SK-N-SH (cell line): ENCODE data around the gene LCN9. TPM values are rescaled to one million over a fixed set of nuclear protein-coding genes. Genes with fewer than 3 reads are reported as not detected.

Experiments
- CTCF ChIA-PET: fragments of 300-600, 350-600 bp; formaldehyde crosslinking; extraction: SDS; loops from one replicate; lab custom pipeline; 2021; lab: Yijun Ruan, JAX
- POLR2A ChIA-PET: fragments of 350-600 bp; sonication (Branson Sonifier 250); formaldehyde crosslinking; extraction: SDS; loops from one replicate; lab custom pipeline; 2020; ENCODE audit warnings: antibody characterized with exemption, inconsistent platforms; lab: Yijun Ruan, JAX
- DNase-seq: peaks from one replicate; pipeline ENCODE4 v3.0.0; 2012
- H2AFZ ChIP-seq: fragments of 200-600 bp; sonication (generic); 2 replicates; pipeline ENCODE4 v1.8.1; 2016; ENCODE audit warnings: antibody characterized with exemption, mild to moderate bottlenecking, low read depth
- H3F3A ChIP-seq: fragments of 200-600 bp; sonication (generic); replicated peaks from 2 replicates; pipeline ENCODE3; 2016; ENCODE audit warnings: antibody characterized with exemption, mild to moderate bottlenecking; ENCODE audit not compliant: insufficient read depth
- H3K27ac ChIP-seq, 2 experiments: fragments of 200-500 bp in 1 of 2; fragments of 200-600 bp in 1 of 2; sonication (Bioruptor generic) in 1 of 2; sonication (generic), shearing (Covaris generic) in 1 of 2; 2 replicates each; pipeline versions ENCODE4 v1.5.1 to v1.6.1; 2014 to 2016; ENCODE audit warnings: low read depth in 2 of 2, inconsistent platforms in 1 of 2, low read length in 1 of 2, mild to moderate bottlenecking in 1 of 2, mixed read lengths in 1 of 2
- H3K27me3 ChIP-seq: fragments of 200-600 bp; sonication (generic), shearing (Covaris generic); 2 replicates; pipeline ENCODE4 v1.6.1; 2016; ENCODE audit warnings: mixed run types; ENCODE audit not compliant: insufficient read depth
- H3K36me3 ChIP-seq, 2 experiments: fragments of 200-500 bp in 1 of 2; fragments of 200-600 bp in 1 of 2; sonication (Bioruptor generic) in 1 of 2; sonication (generic) in 1 of 2; replicated peaks in 1 of 2; 2 replicates each; pipeline versions ENCODE3 to v1.5.1; 2014 to 2016; ENCODE audit warnings: low read length in 1 of 2, mild to moderate bottlenecking in 1 of 2; ENCODE audit not compliant: insufficient read depth in 2 of 2, control insufficient read depth in 1 of 2
- H3K4me1 ChIP-seq, 2 experiments: fragments of 200-500 bp in 1 of 2; fragments of 200-600 bp in 1 of 2; sonication (Bioruptor generic) in 1 of 2; sonication (generic), shearing (Covaris generic) in 1 of 2; 2 replicates each; pipeline versions ENCODE4 v1.5.1 to v1.6.1; 2014 to 2016; ENCODE audit warnings: low read depth in 1 of 2, low read length in 1 of 2, mixed run types in 1 of 2; ENCODE audit not compliant: insufficient read depth in 2 of 2, control insufficient read depth in 1 of 2
- H3K4me2 ChIP-seq: fragments of 200-600 bp; sonication (generic), shearing (Covaris generic); 2 replicates; pipeline ENCODE4 v1.6.1; 2017; ENCODE audit warnings: mixed run types
- H3K4me3 ChIP-seq, 2 experiments: fragments of 200-500 bp in 1 of 2; fragments of 200-600 bp in 1 of 2; sonication (Bioruptor generic) in 1 of 2; sonication (generic), shearing (Covaris generic) in 1 of 2; 2 replicates each; pipeline versions ENCODE4 v1.5.1 to v1.8.1; 2014 to 2016; ENCODE audit warnings: low read depth in 2 of 2, inconsistent platforms in 1 of 2, low read length in 1 of 2, mild to moderate bottlenecking in 1 of 2, mixed read lengths in 1 of 2, moderate library complexity in 1 of 2
- H3K79me2 ChIP-seq: fragments of 200-600 bp; sonication (generic); 2 replicates; pipeline ENCODE4 v1.8.1; 2017; ENCODE audit warnings: mild to moderate bottlenecking; ENCODE audit not compliant: insufficient read depth
- H3K9ac ChIP-seq: fragments of 200-600 bp; sonication (generic); 2 replicates; pipeline ENCODE4 v1.6.1; 2017; ENCODE audit warnings: mixed run types
- H3K9me2 ChIP-seq: fragments of 200-600 bp; sonication (generic); 2 replicates; pipeline ENCODE4 v1.6.1; 2017; ENCODE audit warnings: mixed run types
- H3K9me3 ChIP-seq: fragments of 200-600 bp; sonication (generic); 2 replicates; pipeline ENCODE4 v1.6.1; 2017; ENCODE audit warnings: mixed run types, mild to moderate bottlenecking, moderate library complexity
- H4K20me1 ChIP-seq: fragments of 200-600 bp; sonication (generic); 2 replicates; pipeline ENCODE4 v1.6.1; 2017; ENCODE audit warnings: mild to moderate bottlenecking, mixed run types; ENCODE audit not compliant: insufficient read depth
- CHD2 ChIP-seq: fragments of 150-350 bp; IDR thresholded peaks from 2 replicates; pipeline ENCODE4 v1.6.1; 2018; ENCODE audit warnings: low read length; ENCODE audit not compliant: partially characterized antibody
- ELF1 ChIP-seq: IDR thresholded peaks from 2 replicates; pipeline ENCODE4 v1.4.0; 2012
- EP300 ChIP-seq, 2 experiments: IDR thresholded peaks; 2 replicates each; pipeline versions ENCODE4 v1.4.0 to v1.6.1; 2012; ENCODE audit warnings: borderline replicate concordance in 1 of 2, low read depth in 1 of 2, low read length in 1 of 2
- FOSL2 ChIP-seq: IDR thresholded peaks from 2 replicates; pipeline ENCODE4 v1.4.0; 2012; ENCODE audit warnings: low read depth, mild to moderate bottlenecking, moderate library complexity, borderline replicate concordance
- FOXJ3 ChIP-seq: sonication (generic); formaldehyde crosslinking; IDR thresholded peaks from 2 replicates; pipeline ENCODE4 v1.5.1; 2020; ENCODE audit warnings: mild to moderate bottlenecking, missing genetic modification reagents
- MEF2A ChIP-seq: IDR thresholded peaks from 2 replicates; pipeline ENCODE4 v1.4.0; 2012; ENCODE audit warnings: low read depth, borderline replicate concordance
- MXI1 ChIP-seq: IDR thresholded peaks from 2 replicates; pipeline ENCODE4 v1.6.1; 2012; ENCODE audit warnings: mild to moderate bottlenecking, low read depth, low read length, improper control_type of control experiment
- NFIC ChIP-seq: IDR thresholded peaks from 2 replicates; pipeline ENCODE4 v1.4.0; 2012; ENCODE audit warnings: borderline replicate concordance
- POLR2AphosphoS5 ChIP-seq: IDR thresholded peaks from 2 replicates; pipeline ENCODE4 v1.6.1; 2012; ENCODE audit warnings: low read depth, low read length
- RAD21 ChIP-seq: IDR thresholded peaks from 2 replicates; pipeline ENCODE4 v1.6.1; 2012; ENCODE audit warnings: mild to moderate bottlenecking, low read length
- RXRA ChIP-seq: IDR thresholded peaks from 2 replicates; pipeline ENCODE4 v1.4.0; 2012; ENCODE audit warnings: low read depth, mild to moderate bottlenecking, borderline replicate concordance
- TEAD4 ChIP-seq: IDR thresholded peaks from 2 replicates; pipeline ENCODE4 v1.4.0; 2012; ENCODE audit warnings: mild to moderate bottlenecking, borderline replicate concordance; ENCODE audit not compliant: insufficient read depth
- WGBS: methylation state at CpG from one replicate; pipeline ENCODE4 v1.1.6; 2017; ENCODE audit warnings: low lambda C conversion rate; 5-methylcytosine and 5-hydroxymethylcytosine counted together
- polyA plus RNA-seq, 3 experiments: library from polyadenylated mRNA; depleted of rRNA; stranded (reverse); fragments of >200 nt; gene quantifications; 2 replicates each; pipeline ENCODE4 v1.2.3, GENCODE V29; 2012
- TF ChIP-seq, protein P1 (sequence below): IDR thresholded peaks from 2 replicates; pipeline ENCODE4 v1.6.1; 2012; ENCODE audit warnings: mild to moderate bottlenecking, low read depth, low read length, moderate library complexity
- TF ChIP-seq, protein P2 (sequence below): IDR thresholded peaks from 2 replicates; pipeline ENCODE4 v1.4.0; 2012; ENCODE audit warnings: low read depth
- TF ChIP-seq, protein P3 (sequence below): IDR thresholded peaks from 2 replicates; pipeline ENCODE4; 2012
- TF ChIP-seq, protein P4 (sequence below): IDR thresholded peaks from 2 replicates; pipeline ENCODE4 v1.4.0; 2012; ENCODE audit warnings: low read depth, borderline replicate concordance
- TF ChIP-seq, protein P5 (sequence below): fragments of 200-600 bp; sonication (generic); IDR thresholded peaks from 2 replicates; pipeline ENCODE4 v1.6.1; 2017; ENCODE audit warnings: antibody characterized with exemption, mild to moderate bottlenecking, moderate library complexity
- TF ChIP-seq, protein P6 (sequence below): IDR thresholded peaks from 2 replicates; pipeline ENCODE4 v1.4.0; 2012; ENCODE audit warnings: low read depth, borderline replicate concordance

The LCN9 gene
- polyA plus RNA-seq, 1 of the 3 experiments (the other 2 are of a cell fraction), result not detected

DNA sequence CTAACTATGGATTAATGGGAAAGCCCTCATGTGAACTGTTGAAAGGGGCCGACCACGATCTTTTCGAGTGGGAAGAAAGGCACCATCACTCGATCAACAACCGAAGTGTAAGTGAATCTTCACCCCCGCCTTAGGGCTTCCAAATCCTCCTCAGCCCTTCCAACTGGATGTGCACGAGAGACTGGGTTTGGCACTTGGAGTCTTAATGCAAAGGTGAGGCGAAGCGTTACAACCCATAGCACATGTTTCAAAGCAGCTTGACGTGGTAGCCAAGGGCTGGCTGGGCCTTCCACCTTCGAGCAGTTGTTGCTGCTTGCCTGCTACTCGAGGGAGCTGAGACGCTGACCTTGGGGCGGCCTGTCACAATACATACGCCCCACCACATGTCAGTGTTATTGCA lies 5.7 kb upstream of the LCN9 start:
- Histone ChIP-seq H3K36me3 (no peaks in the 10 kb centered on the region), H3K9ac (no peak overlapping the region)
- CTCF ChIA-PET, result no interaction called here

More for the DNA sequence above, 5.7 kb upstream of the LCN9 start:
- POLR2A ChIA-PET, result no interaction called here
- Histone ChIP-seq H2AFZ (no peak overlapping the region), H3K9me2 (no peaks in the 10 kb centered on the region), H3F3A (no peaks in the 10 kb centered on the region), H3K27me3 (no peaks in the 10 kb centered on the region), H3K4me2 (no peak overlapping the region), H3K4me3 (no peak overlapping the region), H4K20me1 (no peaks in the 10 kb centered on the region), H3K9me3 (no peaks in the 10 kb centered on the region), H3K79me2 (no peaks in the 10 kb centered on the region), H3K27ac (no peak overlapping the region), H3K4me1 (no peaks in the 10 kb centered on the region; a peak in 1 of 4 replicates)
- 39% methylated on average over 15 of the region's 15 CpGs for WGBS
- no peak for DNase-seq
- TF ChIP-seq TEAD4, result no peak
- TF ChIP-seq EP300 (IDR thresholded peaks at IDR 0.05; ENCODE audit: borderline replicate concordance in 1 of 2, low read depth in 1 of 2, low read length in 1 of 2), result no peak
- no peak for TF ChIP-seq RXRA
- no peak for TF ChIP-seq MXI1
- TF ChIP-seq, protein P1, sequence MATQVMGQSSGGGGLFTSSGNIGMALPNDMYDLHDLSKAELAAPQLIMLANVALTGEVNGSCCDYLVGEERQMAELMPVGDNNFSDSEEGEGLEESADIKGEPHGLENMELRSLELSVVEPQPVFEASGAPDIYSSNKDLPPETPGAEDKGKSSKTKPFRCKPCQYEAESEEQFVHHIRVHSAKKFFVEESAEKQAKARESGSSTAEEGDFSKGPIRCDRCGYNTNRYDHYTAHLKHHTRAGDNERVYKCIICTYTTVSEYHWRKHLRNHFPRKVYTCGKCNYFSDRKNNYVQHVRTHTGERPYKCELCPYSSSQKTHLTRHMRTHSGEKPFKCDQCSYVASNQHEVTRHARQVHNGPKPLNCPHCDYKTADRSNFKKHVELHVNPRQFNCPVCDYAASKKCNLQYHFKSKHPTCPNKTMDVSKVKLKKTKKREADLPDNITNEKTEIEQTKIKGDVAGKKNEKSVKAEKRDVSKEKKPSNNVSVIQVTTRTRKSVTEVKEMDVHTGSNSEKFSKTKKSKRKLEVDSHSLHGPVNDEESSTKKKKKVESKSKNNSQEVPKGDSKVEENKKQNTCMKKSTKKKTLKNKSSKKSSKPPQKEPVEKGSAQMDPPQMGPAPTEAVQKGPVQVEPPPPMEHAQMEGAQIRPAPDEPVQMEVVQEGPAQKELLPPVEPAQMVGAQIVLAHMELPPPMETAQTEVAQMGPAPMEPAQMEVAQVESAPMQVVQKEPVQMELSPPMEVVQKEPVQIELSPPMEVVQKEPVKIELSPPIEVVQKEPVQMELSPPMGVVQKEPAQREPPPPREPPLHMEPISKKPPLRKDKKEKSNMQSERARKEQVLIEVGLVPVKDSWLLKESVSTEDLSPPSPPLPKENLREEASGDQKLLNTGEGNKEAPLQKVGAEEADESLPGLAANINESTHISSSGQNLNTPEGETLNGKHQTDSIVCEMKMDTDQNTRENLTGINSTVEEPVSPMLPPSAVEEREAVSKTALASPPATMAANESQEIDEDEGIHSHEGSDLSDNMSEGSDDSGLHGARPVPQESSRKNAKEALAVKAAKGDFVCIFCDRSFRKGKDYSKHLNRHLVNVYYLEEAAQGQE, result no peak
- TF ChIP-seq, protein P2, sequence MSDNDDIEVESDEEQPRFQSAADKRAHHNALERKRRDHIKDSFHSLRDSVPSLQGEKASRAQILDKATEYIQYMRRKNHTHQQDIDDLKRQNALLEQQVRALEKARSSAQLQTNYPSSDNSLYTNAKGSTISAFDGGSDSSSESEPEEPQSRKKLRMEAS, result no peak
- TF ChIP-seq, protein P3, sequence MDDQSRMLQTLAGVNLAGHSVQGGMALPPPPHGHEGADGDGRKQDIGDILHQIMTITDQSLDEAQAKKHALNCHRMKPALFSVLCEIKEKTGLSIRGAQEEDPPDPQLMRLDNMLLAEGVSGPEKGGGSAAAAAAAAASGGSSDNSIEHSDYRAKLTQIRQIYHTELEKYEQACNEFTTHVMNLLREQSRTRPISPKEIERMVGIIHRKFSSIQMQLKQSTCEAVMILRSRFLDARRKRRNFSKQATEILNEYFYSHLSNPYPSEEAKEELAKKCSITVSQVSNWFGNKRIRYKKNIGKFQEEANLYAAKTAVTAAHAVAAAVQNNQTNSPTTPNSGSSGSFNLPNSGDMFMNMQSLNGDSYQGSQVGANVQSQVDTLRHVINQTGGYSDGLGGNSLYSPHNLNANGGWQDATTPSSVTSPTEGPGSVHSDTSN, result no peak
- no peak for TF ChIP-seq CHD2
- TF ChIP-seq MEF2A, result no peak
- TF ChIP-seq ELF1, result no peak
- no peak for TF ChIP-seq FOSL2
- TF ChIP-seq, protein P4, sequence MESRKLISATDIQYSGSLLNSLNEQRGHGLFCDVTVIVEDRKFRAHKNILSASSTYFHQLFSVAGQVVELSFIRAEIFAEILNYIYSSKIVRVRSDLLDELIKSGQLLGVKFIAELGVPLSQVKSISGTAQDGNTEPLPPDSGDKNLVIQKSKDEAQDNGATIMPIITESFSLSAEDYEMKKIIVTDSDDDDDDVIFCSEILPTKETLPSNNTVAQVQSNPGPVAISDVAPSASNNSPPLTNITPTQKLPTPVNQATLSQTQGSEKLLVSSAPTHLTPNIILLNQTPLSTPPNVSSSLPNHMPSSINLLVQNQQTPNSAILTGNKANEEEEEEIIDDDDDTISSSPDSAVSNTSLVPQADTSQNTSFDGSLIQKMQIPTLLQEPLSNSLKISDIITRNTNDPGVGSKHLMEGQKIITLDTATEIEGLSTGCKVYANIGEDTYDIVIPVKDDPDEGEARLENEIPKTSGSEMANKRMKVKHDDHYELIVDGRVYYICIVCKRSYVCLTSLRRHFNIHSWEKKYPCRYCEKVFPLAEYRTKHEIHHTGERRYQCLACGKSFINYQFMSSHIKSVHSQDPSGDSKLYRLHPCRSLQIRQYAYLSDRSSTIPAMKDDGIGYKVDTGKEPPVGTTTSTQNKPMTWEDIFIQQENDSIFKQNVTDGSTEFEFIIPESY, result no peak
- TF ChIP-seq, protein P5, sequence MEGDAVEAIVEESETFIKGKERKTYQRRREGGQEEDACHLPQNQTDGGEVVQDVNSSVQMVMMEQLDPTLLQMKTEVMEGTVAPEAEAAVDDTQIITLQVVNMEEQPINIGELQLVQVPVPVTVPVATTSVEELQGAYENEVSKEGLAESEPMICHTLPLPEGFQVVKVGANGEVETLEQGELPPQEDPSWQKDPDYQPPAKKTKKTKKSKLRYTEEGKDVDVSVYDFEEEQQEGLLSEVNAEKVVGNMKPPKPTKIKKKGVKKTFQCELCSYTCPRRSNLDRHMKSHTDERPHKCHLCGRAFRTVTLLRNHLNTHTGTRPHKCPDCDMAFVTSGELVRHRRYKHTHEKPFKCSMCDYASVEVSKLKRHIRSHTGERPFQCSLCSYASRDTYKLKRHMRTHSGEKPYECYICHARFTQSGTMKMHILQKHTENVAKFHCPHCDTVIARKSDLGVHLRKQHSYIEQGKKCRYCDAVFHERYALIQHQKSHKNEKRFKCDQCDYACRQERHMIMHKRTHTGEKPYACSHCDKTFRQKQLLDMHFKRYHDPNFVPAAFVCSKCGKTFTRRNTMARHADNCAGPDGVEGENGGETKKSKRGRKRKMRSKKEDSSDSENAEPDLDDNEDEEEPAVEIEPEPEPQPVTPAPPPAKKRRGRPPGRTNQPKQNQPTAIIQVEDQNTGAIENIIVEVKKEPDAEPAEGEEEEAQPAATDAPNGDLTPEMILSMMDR, result no peak
- TF ChIP-seq, protein P6, sequence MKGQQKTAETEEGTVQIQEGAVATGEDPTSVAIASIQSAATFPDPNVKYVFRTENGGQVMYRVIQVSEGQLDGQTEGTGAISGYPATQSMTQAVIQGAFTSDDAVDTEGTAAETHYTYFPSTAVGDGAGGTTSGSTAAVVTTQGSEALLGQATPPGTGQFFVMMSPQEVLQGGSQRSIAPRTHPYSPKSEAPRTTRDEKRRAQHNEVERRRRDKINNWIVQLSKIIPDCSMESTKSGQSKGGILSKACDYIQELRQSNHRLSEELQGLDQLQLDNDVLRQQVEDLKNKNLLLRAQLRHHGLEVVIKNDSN, result no peak
- no peak for TF ChIP-seq FOXJ3 (CRISPR knock-in tag)
- TF ChIP-seq POLR2AphosphoS5, result no peak
- TF ChIP-seq RAD21, result no peak
- no peak for TF ChIP-seq NFIC
